Measurements from ENCODE around the gene ABCA1.
A peak's percentile ranks its signal among the peaks of the same experiment; 100 is the strongest.

ABCA1 gene

GRCh38 chr9:104873489-104873850 lies 54.5 kb downstream of the ABCA1 start:
- TF ChIP-seq CTCF (IDR thresholded peaks at IDR 0.05; ENCODE audit: borderline replicate concordance, control extremely low read depth, extremely low read depth, insufficient read depth, missing control alignments), result no peak
- no peak for DNase-seq (ENCODE audit: low spot score)
- in situ Hi-C loops (cut with MboI; ENCODE audit: low sequenced_read_pairs, unreplicated experiment), result loop anchor here (25.0 kb wide), 1 partner anchor 539 kb away; no protein-coding TSS in a partner anchor

GRCh38 chr9:104872656-104873488 lies 55.1 kb downstream of the ABCA1 start:
- DNase-seq (ENCODE audit: low spot score), result no peak
- in situ Hi-C loops (cut with MboI; ENCODE audit: low sequenced_read_pairs, unreplicated experiment), result loop anchor here (25.0 kb wide), 1 partner anchor 539 kb away; no protein-coding TSS in a partner anchor
- no peak for TF ChIP-seq CTCF (IDR thresholded peaks at IDR 0.05; ENCODE audit: borderline replicate concordance, control extremely low read depth, extremely low read depth, insufficient read depth, missing control alignments)

- no peak for TF ChIP-seq CTCF (IDR thresholded peaks at IDR 0.05; ENCODE audit: borderline replicate concordance, control extremely low read depth, extremely low read depth, insufficient read depth, missing control alignments)
- no peak for DNase-seq (ENCODE audit: low spot score)
- in situ Hi-C loops (cut with MboI; ENCODE audit: low sequenced_read_pairs, unreplicated experiment), result loop anchor here (25.0 kb wide), 1 partner anchor 540 kb away; no protein-coding TSS in a partner anchor
These were observed 55.9 kb downstream of the ABCA1 start for GRCh38 chr9:104871961-104872527.

DNA sequence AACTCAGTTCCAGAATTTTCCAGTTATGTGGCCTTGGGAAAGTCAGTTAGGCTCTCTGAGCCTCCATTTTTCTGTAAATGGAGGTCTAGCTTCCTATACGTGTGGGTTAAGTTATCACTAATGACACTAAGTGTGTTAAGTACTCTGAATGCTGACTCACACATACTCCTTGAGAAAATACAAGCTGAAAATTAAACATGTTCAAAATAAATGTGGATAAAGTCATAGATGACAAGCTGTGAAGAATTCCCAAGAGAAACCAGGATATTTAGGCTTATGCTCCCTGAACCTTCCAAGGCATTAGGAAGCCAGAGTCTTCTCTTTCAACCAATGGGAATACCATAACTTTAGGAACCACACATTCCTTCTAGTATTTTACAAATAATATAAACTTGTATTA lies 58.1 kb downstream of the ABCA1 start:
- no peak for TF ChIP-seq CTCF (IDR thresholded peaks at IDR 0.05; ENCODE audit: borderline replicate concordance, control extremely low read depth, extremely low read depth, insufficient read depth, missing control alignments)
- in situ Hi-C loops (cut with MboI; ENCODE audit: low sequenced_read_pairs, unreplicated experiment), result loop anchor here (10.0 to 25.0 kb wide), 2 partner anchors 285 to 542 kb away; no protein-coding TSS in a partner anchor
- DNase-seq (ENCODE audit: low spot score), result no peak

- in situ Hi-C loops (cut with MboI; ENCODE audit: low sequenced_read_pairs, unreplicated experiment), result loop anchor here (10.0 to 25.0 kb wide), 2 partner anchors 286 to 543 kb away; no protein-coding TSS in a partner anchor
- no peak for TF ChIP-seq CTCF (IDR thresholded peaks at IDR 0.05; ENCODE audit: borderline replicate concordance, control extremely low read depth, extremely low read depth, insufficient read depth, missing control alignments)
- peak; percentile 80 for DNase-seq (ENCODE audit: low spot score)
These were observed 59.1 kb downstream of the ABCA1 start for GRCh38 chr9:104868687-104869404.

DNA sequence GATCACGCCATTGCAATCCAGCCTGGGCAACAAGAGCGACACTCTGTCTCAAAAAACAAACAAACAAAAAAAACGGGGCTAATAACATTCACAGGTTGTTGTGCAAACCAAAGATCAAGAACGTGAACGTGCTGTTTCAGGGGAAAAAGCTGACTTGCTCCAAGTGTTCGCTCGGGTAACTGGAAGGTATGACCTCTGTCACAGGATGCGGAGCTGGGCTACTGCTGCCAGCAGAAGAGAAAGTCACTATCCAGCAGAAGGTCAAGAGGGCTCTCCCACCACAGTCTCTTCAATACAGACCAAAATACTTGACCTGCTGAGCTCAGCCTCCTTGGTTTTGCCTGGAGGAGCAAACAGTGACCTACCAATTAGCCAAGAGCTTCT lies 59.7 kb downstream of the ABCA1 start:
- TF ChIP-seq CTCF (IDR thresholded peaks at IDR 0.05; ENCODE audit: borderline replicate concordance, control extremely low read depth, extremely low read depth, insufficient read depth, missing control alignments), result no peak
- in situ Hi-C loops (cut with MboI; ENCODE audit: low sequenced_read_pairs, unreplicated experiment), result loop anchor here (10.0 to 25.0 kb wide), 2 partner anchors 287 to 544 kb away; no protein-coding TSS in a partner anchor
- DNase-seq (ENCODE audit: low spot score), result no peak
